Stomach smooth muscle (tissue), 2 donors: ENCODE results near the gene OR2L2.

Experiments used
- H3K27ac ChIP-seq: one replicate; pipeline ENCODE4 v1.7.0; 2013; ENCODE audit warnings: mild to moderate bottlenecking, low read length, inconsistent platforms
- H3K27me3 ChIP-seq, 2 donors: one replicate each; pipeline ENCODE4 v1.7.0; 2013; ENCODE audit warnings: low read length in 2 of 2; ENCODE audit not compliant: insufficient read depth in 2 of 2, control insufficient read depth in 1 of 2
- H3K36me3 ChIP-seq, 2 donors: one replicate each; pipeline ENCODE4 v1.7.0; 2013; ENCODE audit warnings: low read length in 2 of 2; ENCODE audit not compliant: control insufficient read depth in 2 of 2, insufficient read depth in 2 of 2
- H3K4me1 ChIP-seq: one replicate; pipeline ENCODE4 v1.7.0; 2013; ENCODE audit warnings: low read length; ENCODE audit not compliant: control insufficient read depth, insufficient read depth
- H3K4me3 ChIP-seq, 2 donors: one replicate each; pipeline ENCODE4 v1.7.0; 2013; ENCODE audit warnings: low read length in 2 of 2
- H3K9ac ChIP-seq, 2 donors: one replicate each; pipeline ENCODE4 v1.7.0; 2013; ENCODE audit warnings: low read length in 2 of 2, mild to moderate bottlenecking in 1 of 2
- H3K9me3 ChIP-seq, 2 donors: one replicate each; pipeline ENCODE4 v1.7.0; 2013; ENCODE audit warnings: low read length in 2 of 2; ENCODE audit not compliant: control insufficient read depth in 2 of 2
- donor health status: healthy.
- donor health status: Pancreatic carcinoma.

The OR2L2 gene

GRCh38 chr1:248029770-248030169 lies at the start of gene OR2L2:
Gene OR2L2 (plus strand): TSS chr1:248030070. CDS start chr1:248038268, 8,198 bp downstream.
- H3K9me3 ChIP-seq: no peaks in the 10 kb centered on the region
- no peak within 1 kb of the TSS for H3K4me3 ChIP-seq
- H3K4me1 ChIP-seq: no peaks in the 10 kb centered on the region

GRCh38 chr1:247992986-247993385 lies 36.9 kb upstream of the OR2L2 start:
- H3K36me3 ChIP-seq: no peaks in the 10 kb centered on the region
- no peak overlapping the region for H3K27ac ChIP-seq
- H3K9ac ChIP-seq: no peak overlapping the region
- no peak overlapping the region for H3K4me3 ChIP-seq
- no peaks in the 10 kb centered on the region for H3K4me1 ChIP-seq
- peaks cover 0 to 3% of the 10 kb centered on the region in 2 donors for H3K9me3 ChIP-seq
- no peaks in the 10 kb centered on the region for H3K27me3 ChIP-seq

More at GRCh38 chr1:248029770-248030169, at the start of gene OR2L2:
- H3K27ac ChIP-seq: no peak within 1 kb of the TSS
- no peaks in the 10 kb centered on the region for H3K27me3 ChIP-seq
- H3K36me3 ChIP-seq: no peaks in the 10 kb centered on the region
- H3K9ac ChIP-seq: no peak within 1 kb of the TSS

- Histone ChIP-seq H3K27ac (no peak overlapping the region), H3K27me3 (no peaks in the 10 kb centered on the region), H3K4me1 (no peaks in the 10 kb centered on the region), H3K4me3 (no peak overlapping the region), H3K9me3 (no peaks in the 10 kb centered on the region), H3K36me3 (no peaks in the 10 kb centered on the region), H3K9ac (no peak overlapping the region)
These were observed 31.1 kb upstream of the OR2L2 start for GRCh38 chr1:247998811-247999210.

GRCh38 chr1:248000169-248000568 lies 29.7 kb upstream of the OR2L2 start:
- Histone ChIP-seq H3K4me3 (no peak overlapping the region), H3K36me3 (no peaks in the 10 kb centered on the region), H3K27me3 (no peaks in the 10 kb centered on the region), H3K9ac (no peak overlapping the region), H3K4me1 (no peaks in the 10 kb centered on the region), H3K27ac (no peak overlapping the region), H3K9me3 (no peaks in the 10 kb centered on the region)

- Histone ChIP-seq H3K4me1 (no peaks in the 10 kb centered on the region), H3K9ac (no peak overlapping the region), H3K9me3 (peaks cover 0 to 8% of the 10 kb centered on the region in 2 donors), H3K4me3 (no peak overlapping the region), H3K27me3 (no peaks in the 10 kb centered on the region), H3K27ac (no peak overlapping the region), H3K36me3 (no peaks in the 10 kb centered on the region)
These were observed 22.1 kb upstream of the OR2L2 start for GRCh38 chr1:248007778-248008177.

GRCh38 chr1:248009681-248010080 lies 20.2 kb upstream of the OR2L2 start:
- Histone ChIP-seq H3K36me3 (no peaks in the 10 kb centered on the region), H3K4me1 (no peaks in the 10 kb centered on the region), H3K4me3 (no peak overlapping the region), H3K27me3 (no peaks in the 10 kb centered on the region), H3K9me3 (peaks cover 0 to 8% of the 10 kb centered on the region in 2 donors), H3K9ac (no peak overlapping the region), H3K27ac (no peak overlapping the region)

GRCh38 chr1:248013229-248013710 lies 16.6 kb upstream of the OR2L2 start, which contains the start of gene OR2L5:
Gene OR2L5 (plus strand): TSS chr1:248013660. CDS start chr1:248021948, 8,288 bp downstream.
- H3K4me1 ChIP-seq: no peaks in the 10 kb centered on the region
- no peaks in the 10 kb centered on the region for H3K27me3 ChIP-seq
- H3K27ac ChIP-seq: no peak within 1 kb of the TSS
- no peaks in the 10 kb centered on the region for H3K36me3 ChIP-seq
- H3K9ac ChIP-seq: no peak within 1 kb of the TSS
- H3K4me3 ChIP-seq: no peak within 1 kb of the TSS
- H3K9me3 ChIP-seq: peaks cover 0 to 3% of the 10 kb centered on the region in 2 donors

GRCh38 chr1:248015803-248016202 lies 14.1 kb upstream of the OR2L2 start:
- Histone ChIP-seq H3K36me3 (no peaks in the 10 kb centered on the region), H3K9me3 (no peaks in the 10 kb centered on the region), H3K9ac (no peak overlapping the region), H3K27me3 (no peaks in the 10 kb centered on the region), H3K27ac (no peak overlapping the region), H3K4me1 (no peaks in the 10 kb centered on the region), H3K4me3 (no peak overlapping the region)

GRCh38 chr1:248045209-248045608 lies 15.3 kb downstream of the OR2L2 start:
- H3K9ac ChIP-seq: no peak overlapping the region
- no peak overlapping the region for H3K27ac ChIP-seq
- no peaks in the 10 kb centered on the region for H3K9me3 ChIP-seq
- no peaks in the 10 kb centered on the region for H3K4me1 ChIP-seq
- H3K36me3 ChIP-seq: no peaks in the 10 kb centered on the region
- H3K4me3 ChIP-seq: no peak overlapping the region
- no peaks in the 10 kb centered on the region for H3K27me3 ChIP-seq

- H3K9me3 ChIP-seq: no peaks in the 10 kb centered on the region
- H3K4me3 ChIP-seq: no peak within 1 kb of the TSS
These were observed 16.7 kb downstream of the OR2L2 start, which contains the start of gene OR2L3 for GRCh38 chr1:248046536-248046935. Gene OR2L3 (plus strand): TSS chr1:248046836. CDS start chr1:248060682, 13,846 bp downstream.

GRCh38 chr1:248047008-248047407 lies 17.1 kb downstream of the OR2L2 start:
- Histone ChIP-seq H3K36me3 (no peaks in the 10 kb centered on the region), H3K27ac (no peak overlapping the region), H3K4me1 (no peaks in the 10 kb centered on the region), H3K9me3 (no peaks in the 10 kb centered on the region), H3K4me3 (no peak overlapping the region), H3K9ac (no peak overlapping the region), H3K27me3 (no peaks in the 10 kb centered on the region)

More at GRCh38 chr1:248046536-248046935, 16.7 kb downstream of the OR2L2 start, which contains the start of gene OR2L3:
- Histone ChIP-seq H3K27me3 (no peaks in the 10 kb centered on the region), H3K36me3 (no peaks in the 10 kb centered on the region), H3K4me1 (no peaks in the 10 kb centered on the region), H3K9ac (no peak within 1 kb of the TSS), H3K27ac (no peak within 1 kb of the TSS)
